Liver (tissue), 9 donors: Measurements from ENCODE around the gene SHLD1. TPM values are rescaled to one million over a fixed set of nuclear protein-coding genes. Genes with fewer than 3 reads are reported as not detected.

ENCODE experiments used
- DNase-seq: peaks from one replicate; pipeline ENCODE4 v3.0.0-alpha.2; 2017; ENCODE audit warnings: low spot score
- H3K27ac ChIP-seq, 2 donors: one replicate each; pipeline ENCODE4 v1.7.0; 2013; ENCODE audit warnings: inconsistent platforms in 2 of 2, low read length in 2 of 2, control low read depth in 1 of 2, low read depth in 1 of 2, mild to moderate bottlenecking in 1 of 2
- H3K27me3 ChIP-seq, 4 donors: one replicate each; pipeline versions ENCODE4 v1.6.1 to v1.7.0; 2013; ENCODE audit warnings: low read length in 3 of 4, inconsistent platforms in 1 of 4, mild to moderate bottlenecking in 1 of 4, moderate library complexity in 1 of 4; ENCODE audit not compliant: control insufficient read depth in 4 of 4, insufficient read depth in 4 of 4
- H3K36me3 ChIP-seq, 4 donors: one replicate each; pipeline versions ENCODE4 v1.6.1 to v1.7.0; 2013; ENCODE audit warnings: low read length in 3 of 4, mild to moderate bottlenecking in 3 of 4, low read depth in 1 of 4, moderate library complexity in 1 of 4; ENCODE audit not compliant: control insufficient read depth in 4 of 4, insufficient read depth in 3 of 4
- H3K4me1 ChIP-seq, 4 donors: one replicate each; pipeline versions ENCODE4 v1.6.1 to v1.7.0; 2013; ENCODE audit warnings: low read length in 3 of 4, mild to moderate bottlenecking in 3 of 4, moderate library complexity in 1 of 4; ENCODE audit not compliant: control insufficient read depth in 4 of 4, insufficient read depth in 4 of 4
- H3K4me3 ChIP-seq, 3 donors: one replicate each; pipeline versions ENCODE4 v1.6.1 to v1.7.0; 2013; ENCODE audit warnings: low read length in 3 of 3, control low read depth in 1 of 3, low read depth in 1 of 3, mild to moderate bottlenecking in 1 of 3
- H3K9ac ChIP-seq, 2 donors: one replicate each; pipeline ENCODE4 v1.7.0; 2013; ENCODE audit warnings: low read length in 2 of 2, mild to moderate bottlenecking in 2 of 2, moderate library complexity in 2 of 2, control low read depth in 1 of 2, low read depth in 1 of 2
- H3K9me3 ChIP-seq, 4 donors: one replicate each; pipeline versions ENCODE4 v1.6.1 to v1.7.0; 2013; ENCODE audit warnings: low read length in 3 of 4; ENCODE audit not compliant: control insufficient read depth in 4 of 4
- EGR1 ChIP-seq, 2 donors: IDR thresholded peaks; 2 replicates each; pipeline ENCODE4 v1.6.1; 2016 to 2018; ENCODE audit warnings: antibody characterized with exemption in 2 of 2, low read depth in 2 of 2
- FOXA1 ChIP-seq: IDR thresholded peaks from 2 replicates; pipeline ENCODE4 v1.6.1; 2016; ENCODE audit warnings: antibody characterized with exemption
- FOXA2 ChIP-seq: IDR thresholded peaks from 2 replicates; pipeline ENCODE4 v1.6.1; 2016; ENCODE audit warnings: antibody characterized with exemption
- GABPA ChIP-seq, 2 donors: IDR thresholded peaks in 1 of 2; conservative IDR thresholded peaks in 1 of 2; 2 replicates each; pipeline ENCODE4 v1.6.1; 2016; ENCODE audit warnings: antibody characterized with exemption in 2 of 2, mild to moderate bottlenecking in 1 of 2, moderate library complexity in 1 of 2
- HNF4A ChIP-seq, 2 donors: conservative IDR thresholded peaks; 2 replicates each; pipeline ENCODE4 v1.6.1; 2016; ENCODE audit warnings: antibody characterized with exemption in 2 of 2, mild to moderate bottlenecking in 2 of 2
- HNF4G ChIP-seq: IDR thresholded peaks from 2 replicates; pipeline ENCODE4 v1.6.1; 2016; ENCODE audit warnings: antibody characterized with exemption
- JUND ChIP-seq, 2 donors: IDR thresholded peaks; 2 replicates each; pipeline ENCODE4 v1.6.1; 2016; ENCODE audit warnings: antibody characterized with exemption in 2 of 2
- NR2F2 ChIP-seq: IDR thresholded peaks from 2 replicates; pipeline ENCODE4 v1.6.1; 2016; ENCODE audit warnings: antibody characterized with exemption
- RAD21 ChIP-seq, 2 donors: IDR thresholded peaks; 2 replicates each; pipeline ENCODE4 v1.6.1; 2016; ENCODE audit warnings: antibody characterized with exemption in 2 of 2, mild to moderate bottlenecking in 2 of 2
- RXRA ChIP-seq, 2 donors: IDR thresholded peaks; 2 replicates each; pipeline ENCODE4 v1.6.1; 2017 to 2018; ENCODE audit warnings: antibody characterized with exemption in 2 of 2, mild to moderate bottlenecking in 1 of 2
- SP1 ChIP-seq: IDR thresholded peaks from 2 replicates; pipeline ENCODE4 v1.6.1; 2018; ENCODE audit warnings: antibody characterized with exemption, mild to moderate bottlenecking
- TAF1 ChIP-seq: conservative IDR thresholded peaks from 2 replicates; pipeline ENCODE4 v1.6.1; 2016; ENCODE audit warnings: antibody characterized with exemption, mild to moderate bottlenecking
- YY1 ChIP-seq: IDR thresholded peaks from 2 replicates; pipeline ENCODE4 v1.6.1; 2016; ENCODE audit warnings: antibody characterized with exemption, mild to moderate bottlenecking
- WGBS: extraction: QIAGEN DNeasy Blood & Tissue Kit; methylation state at CpG from one replicate; pipeline ENCODE4 v1.1.7; 2013; 5-methylcytosine and 5-hydroxymethylcytosine counted together
- polyA plus RNA-seq, 2 donors: library from polyadenylated mRNA; stranded (reverse) in 1 of 2; unstranded in 1 of 2; fragments of 200-250 nt in 1 of 2; fragments of >200 nt in 1 of 2; fragmentation: Nextera tagmentation in 1 of 2; extraction: Ambion mirVana in 1 of 2; gene quantifications; one replicate each; pipeline versions ENCODE4 v1.2.1 to v1.2.3, GENCODE V29; 2013 to 2015
- total RNA-seq, 2 donors: library from RNA; depleted of rRNA; stranded (reverse); fragments of >200 nt; gene quantifications; one replicate each; pipeline ENCODE4 v1.2.3, GENCODE V29; 2014
- TF ChIP-seq, protein P1 (sequence below): IDR thresholded peaks from 2 replicates; pipeline ENCODE4 v1.6.1; 2016; ENCODE audit warnings: antibody characterized with exemption, mild to moderate bottlenecking
- TF ChIP-seq, protein P2 (sequence below): IDR thresholded peaks from 2 replicates; pipeline ENCODE4 v1.6.1; 2016; ENCODE audit warnings: antibody characterized with exemption
- TF ChIP-seq, protein P3 (sequence below): IDR thresholded peaks from 2 replicates; pipeline ENCODE4 v1.6.1; 2016; ENCODE audit warnings: antibody characterized with exemption
- TF ChIP-seq, protein P4 (sequence below): fragments of 150-350 bp; IDR thresholded peaks from 2 replicates; pipeline ENCODE4 v1.5.1; 2017; ENCODE audit warnings: improper control_type of control experiment, low read depth, low read length; ENCODE audit not compliant: missing input control
- TF ChIP-seq, protein P5 (sequence below): IDR thresholded peaks from 2 replicates; pipeline ENCODE4 v1.6.1; 2016; ENCODE audit warnings: antibody characterized with exemption
- donor health status: healthy.
- donor health status: healthy.
- donor health status: healthy.
- donor health status: healthy.
- donor health status: healthy.

Gene SHLD1
- total and polyA plus RNA-seq, 4 donors, result 0.92 to 5.0 (median 2.0) TPM

DNA sequence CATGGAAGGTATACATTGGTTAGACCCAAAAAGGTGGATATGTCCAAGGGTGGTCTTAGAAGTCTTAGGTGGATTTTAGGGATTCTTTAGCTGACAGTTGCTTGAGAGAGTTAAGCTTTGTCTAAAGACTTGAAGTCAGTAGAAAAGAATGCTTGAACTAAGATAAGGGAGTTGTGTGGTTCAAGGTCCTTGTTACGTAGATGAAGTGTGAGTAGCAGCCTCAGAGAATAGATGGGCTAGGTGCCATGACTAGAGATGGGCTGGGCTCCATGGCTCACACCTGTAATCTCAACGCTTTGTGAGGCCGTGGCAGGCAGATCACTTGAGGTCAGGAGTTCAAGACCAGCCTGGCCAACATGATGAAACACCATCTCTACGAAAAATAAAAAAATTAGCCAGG, 1.7 kb downstream of the SHLD1 start:
- DNase-seq, result no peak
- Histone ChIP-seq H3K27ac (no peak overlapping the region), H3K9me3 (no peaks in the 10 kb centered on the region), H3K9ac (no peak overlapping the region), H3K4me1 (peaks cover 0 to 9% (median 3%) of the 10 kb centered on the region in 4 donors), H3K4me3 (no peak overlapping the region), H3K27me3 (no peaks in the 10 kb centered on the region), H3K36me3 (no peaks in the 10 kb centered on the region)
- no peak for TF ChIP-seq FOXA2
- TF ChIP-seq, protein P1, sequence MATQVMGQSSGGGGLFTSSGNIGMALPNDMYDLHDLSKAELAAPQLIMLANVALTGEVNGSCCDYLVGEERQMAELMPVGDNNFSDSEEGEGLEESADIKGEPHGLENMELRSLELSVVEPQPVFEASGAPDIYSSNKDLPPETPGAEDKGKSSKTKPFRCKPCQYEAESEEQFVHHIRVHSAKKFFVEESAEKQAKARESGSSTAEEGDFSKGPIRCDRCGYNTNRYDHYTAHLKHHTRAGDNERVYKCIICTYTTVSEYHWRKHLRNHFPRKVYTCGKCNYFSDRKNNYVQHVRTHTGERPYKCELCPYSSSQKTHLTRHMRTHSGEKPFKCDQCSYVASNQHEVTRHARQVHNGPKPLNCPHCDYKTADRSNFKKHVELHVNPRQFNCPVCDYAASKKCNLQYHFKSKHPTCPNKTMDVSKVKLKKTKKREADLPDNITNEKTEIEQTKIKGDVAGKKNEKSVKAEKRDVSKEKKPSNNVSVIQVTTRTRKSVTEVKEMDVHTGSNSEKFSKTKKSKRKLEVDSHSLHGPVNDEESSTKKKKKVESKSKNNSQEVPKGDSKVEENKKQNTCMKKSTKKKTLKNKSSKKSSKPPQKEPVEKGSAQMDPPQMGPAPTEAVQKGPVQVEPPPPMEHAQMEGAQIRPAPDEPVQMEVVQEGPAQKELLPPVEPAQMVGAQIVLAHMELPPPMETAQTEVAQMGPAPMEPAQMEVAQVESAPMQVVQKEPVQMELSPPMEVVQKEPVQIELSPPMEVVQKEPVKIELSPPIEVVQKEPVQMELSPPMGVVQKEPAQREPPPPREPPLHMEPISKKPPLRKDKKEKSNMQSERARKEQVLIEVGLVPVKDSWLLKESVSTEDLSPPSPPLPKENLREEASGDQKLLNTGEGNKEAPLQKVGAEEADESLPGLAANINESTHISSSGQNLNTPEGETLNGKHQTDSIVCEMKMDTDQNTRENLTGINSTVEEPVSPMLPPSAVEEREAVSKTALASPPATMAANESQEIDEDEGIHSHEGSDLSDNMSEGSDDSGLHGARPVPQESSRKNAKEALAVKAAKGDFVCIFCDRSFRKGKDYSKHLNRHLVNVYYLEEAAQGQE, result no peak
- TF ChIP-seq FOXA1, result no peak
- TF ChIP-seq, protein P2, sequence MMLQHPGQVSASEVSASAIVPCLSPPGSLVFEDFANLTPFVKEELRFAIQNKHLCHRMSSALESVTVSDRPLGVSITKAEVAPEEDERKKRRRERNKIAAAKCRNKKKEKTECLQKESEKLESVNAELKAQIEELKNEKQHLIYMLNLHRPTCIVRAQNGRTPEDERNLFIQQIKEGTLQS, result no peak
- no peak for TF ChIP-seq RXRA (IDR thresholded peaks at IDR 0.05)
- no peak for TF ChIP-seq NR2F2
- TF ChIP-seq SP1, result no peak
- no peak for TF ChIP-seq YY1
- 69% methylated on average over 4 of the region's 4 CpGs for WGBS

DNA sequence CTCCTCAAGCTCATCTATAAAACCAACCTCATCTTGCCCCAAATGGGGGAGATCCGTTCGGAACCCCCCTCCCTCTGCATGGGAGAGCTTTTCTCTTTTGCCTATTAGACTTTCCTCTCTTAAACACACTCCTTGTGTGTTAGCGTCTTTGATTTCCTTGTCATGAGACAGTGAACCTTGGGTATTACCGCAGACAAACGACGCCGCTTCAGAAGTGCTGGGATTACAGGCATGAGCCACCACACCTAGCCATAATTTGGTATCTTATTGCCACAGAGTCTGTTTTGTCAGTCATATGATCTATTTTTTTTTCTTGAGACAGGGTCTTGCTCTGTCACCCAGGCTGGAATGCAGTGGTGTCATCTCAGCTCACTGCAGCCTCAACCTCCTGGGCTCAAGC, 3.6 kb downstream of the SHLD1 start:
- Histone ChIP-seq H3K9me3 (no peaks in the 10 kb centered on the region), H3K27me3 (no peaks in the 10 kb centered on the region), H3K27ac (no peak overlapping the region), H3K36me3 (no peaks in the 10 kb centered on the region), H3K4me1 (peaks cover 0 to 9% (median 3%) of the 10 kb centered on the region in 4 donors), H3K4me3 (no peak overlapping the region), H3K9ac (no peak overlapping the region)
- no peak for DNase-seq
- TF ChIP-seq FOXA2 (no peak), EGR1 (IDR thresholded peaks at IDR 0.05; ENCODE audit: low read depth in 2 of 2) (no peak), TAF1 (no peak), YY1 (no peak), NR2F2 (no peak), HNF4A (conservative IDR thresholded peaks at IDR 0.05) (no peak), GABPA (IDR thresholded peaks at IDR 0.05 in 1 of 2, conservative IDR thresholded peaks at IDR 0.05 in 1 of 2) (no peak), RXRA (IDR thresholded peaks at IDR 0.05) (no peak), JUND (IDR thresholded peaks at IDR 0.05) (no peak), HNF4G (no peak), RAD21 (IDR thresholded peaks at IDR 0.05) (no peak)
- TF ChIP-seq, protein P3, sequence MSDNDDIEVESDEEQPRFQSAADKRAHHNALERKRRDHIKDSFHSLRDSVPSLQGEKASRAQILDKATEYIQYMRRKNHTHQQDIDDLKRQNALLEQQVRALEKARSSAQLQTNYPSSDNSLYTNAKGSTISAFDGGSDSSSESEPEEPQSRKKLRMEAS, result no peak
- TF ChIP-seq, protein P2, result no peak
- TF ChIP-seq, protein P4, sequence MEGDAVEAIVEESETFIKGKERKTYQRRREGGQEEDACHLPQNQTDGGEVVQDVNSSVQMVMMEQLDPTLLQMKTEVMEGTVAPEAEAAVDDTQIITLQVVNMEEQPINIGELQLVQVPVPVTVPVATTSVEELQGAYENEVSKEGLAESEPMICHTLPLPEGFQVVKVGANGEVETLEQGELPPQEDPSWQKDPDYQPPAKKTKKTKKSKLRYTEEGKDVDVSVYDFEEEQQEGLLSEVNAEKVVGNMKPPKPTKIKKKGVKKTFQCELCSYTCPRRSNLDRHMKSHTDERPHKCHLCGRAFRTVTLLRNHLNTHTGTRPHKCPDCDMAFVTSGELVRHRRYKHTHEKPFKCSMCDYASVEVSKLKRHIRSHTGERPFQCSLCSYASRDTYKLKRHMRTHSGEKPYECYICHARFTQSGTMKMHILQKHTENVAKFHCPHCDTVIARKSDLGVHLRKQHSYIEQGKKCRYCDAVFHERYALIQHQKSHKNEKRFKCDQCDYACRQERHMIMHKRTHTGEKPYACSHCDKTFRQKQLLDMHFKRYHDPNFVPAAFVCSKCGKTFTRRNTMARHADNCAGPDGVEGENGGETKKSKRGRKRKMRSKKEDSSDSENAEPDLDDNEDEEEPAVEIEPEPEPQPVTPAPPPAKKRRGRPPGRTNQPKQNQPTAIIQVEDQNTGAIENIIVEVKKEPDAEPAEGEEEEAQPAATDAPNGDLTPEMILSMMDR, result no peak
- TF ChIP-seq, protein P5, sequence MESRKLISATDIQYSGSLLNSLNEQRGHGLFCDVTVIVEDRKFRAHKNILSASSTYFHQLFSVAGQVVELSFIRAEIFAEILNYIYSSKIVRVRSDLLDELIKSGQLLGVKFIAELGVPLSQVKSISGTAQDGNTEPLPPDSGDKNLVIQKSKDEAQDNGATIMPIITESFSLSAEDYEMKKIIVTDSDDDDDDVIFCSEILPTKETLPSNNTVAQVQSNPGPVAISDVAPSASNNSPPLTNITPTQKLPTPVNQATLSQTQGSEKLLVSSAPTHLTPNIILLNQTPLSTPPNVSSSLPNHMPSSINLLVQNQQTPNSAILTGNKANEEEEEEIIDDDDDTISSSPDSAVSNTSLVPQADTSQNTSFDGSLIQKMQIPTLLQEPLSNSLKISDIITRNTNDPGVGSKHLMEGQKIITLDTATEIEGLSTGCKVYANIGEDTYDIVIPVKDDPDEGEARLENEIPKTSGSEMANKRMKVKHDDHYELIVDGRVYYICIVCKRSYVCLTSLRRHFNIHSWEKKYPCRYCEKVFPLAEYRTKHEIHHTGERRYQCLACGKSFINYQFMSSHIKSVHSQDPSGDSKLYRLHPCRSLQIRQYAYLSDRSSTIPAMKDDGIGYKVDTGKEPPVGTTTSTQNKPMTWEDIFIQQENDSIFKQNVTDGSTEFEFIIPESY, result no peak
- WGBS, result 93% methylated on average over 7 of the region's 7 CpGs
